HEK293 (cell line): Measurements from ENCODE around the gene VPS13D.

ENCODE experiments used
- CTCF ChIA-PET: fragments of 350-600 bp; formaldehyde crosslinking; extraction: SDS; loops from one replicate; lab custom pipeline; 2021; ENCODE audit warnings: antibody characterized with exemption; lab: Yijun Ruan, JAX
- POLR2A ChIA-PET: fragments of 300-600 bp; formaldehyde crosslinking; extraction: SDS; loops from one replicate; lab custom pipeline; 2020; ENCODE audit warnings: antibody characterized with exemption, inconsistent platforms; lab: Yijun Ruan, JAX
- H3K27ac ChIP-seq: fragments of 200-500 bp; sonication (Bioruptor generic); 2 replicates; pipeline ENCODE4 v1.5.1; 2014; ENCODE audit warnings: low read depth, low read length, control low read depth, inconsistent platforms; ENCODE audit errors: extremely low read depth
- H3K36me3 ChIP-seq, 2 experiments: fragments of 200-500 bp in 1 of 2; sonication (Bioruptor generic) in 1 of 2; 1 replicate in 1 of 2; 2 replicates in 1 of 2; pipeline ENCODE4 v1.5.1; 2014 to 2017; ENCODE audit warnings: inconsistent platforms in 2 of 2, low read length in 2 of 2; ENCODE audit not compliant: control insufficient read depth in 2 of 2, insufficient read depth in 1 of 2
- H3K4me1 ChIP-seq: fragments of 200-500 bp; sonication (Bioruptor generic); 2 replicates; pipeline ENCODE4 v1.5.1; 2014; ENCODE audit warnings: mild to moderate bottlenecking, low read length, inconsistent platforms; ENCODE audit not compliant: control insufficient read depth, insufficient read depth
- H3K4me3 ChIP-seq: 2 replicates; pipeline ENCODE4 v1.5.1; 2011; ENCODE audit warnings: low read depth, mild to moderate bottlenecking, control low read depth, low read length, moderate library complexity
- H3K9me3 ChIP-seq: fragments of 200-500 bp; sonication (Bioruptor generic); 2 replicates; pipeline ENCODE4 v1.5.1; 2014; ENCODE audit warnings: low read depth, low read length, inconsistent platforms; ENCODE audit not compliant: control insufficient read depth, insufficient read depth
- HIC1 ChIP-seq: fragments of 450-650 bp; formaldehyde crosslinking; IDR thresholded peaks from 2 replicates; pipeline ENCODE4 v1.5.1; 2016; ENCODE audit warnings: missing biosample characterization, missing genetic modification characterization
- MEIS1 ChIP-seq: sonication (generic); formaldehyde crosslinking; IDR thresholded peaks from 2 replicates; pipeline ENCODE4 v1.8.1; 2022; ENCODE audit warnings: missing genetic modification reagents, mild to moderate bottlenecking, borderline replicate concordance
- PRDM1 ChIP-seq: fragments of 450-650 bp; formaldehyde crosslinking; IDR thresholded peaks from 2 replicates; pipeline ENCODE4; 2016; ENCODE audit warnings: missing biosample characterization, missing genetic modification characterization
- PRDM2 ChIP-seq: fragments of 450-650 bp; formaldehyde crosslinking; IDR thresholded peaks from 2 replicates; pipeline ENCODE4 v1.5.1; 2016; ENCODE audit warnings: missing biosample characterization, missing genetic modification characterization, borderline replicate concordance
- ZBTB20 ChIP-seq: fragments of 450-650 bp; formaldehyde crosslinking; IDR thresholded peaks from 2 replicates; pipeline ENCODE4 v1.5.1; 2016; ENCODE audit warnings: missing biosample characterization, missing genetic modification characterization
- ZBTB6 ChIP-seq: fragments of 450-650 bp; formaldehyde crosslinking; IDR thresholded peaks from 2 replicates; pipeline ENCODE4 v1.5.1; 2017; ENCODE audit warnings: missing biosample characterization, missing genetic modification characterization
- ZFHX2 ChIP-seq: fragments of 450-650 bp; formaldehyde crosslinking; conservative IDR thresholded peaks from 2 replicates; pipeline ENCODE4 v1.5.1; 2016; ENCODE audit warnings: missing biosample characterization, missing genetic modification characterization
- ZFP41 ChIP-seq: fragments of 450-650 bp; formaldehyde crosslinking; IDR thresholded peaks from 2 replicates; pipeline ENCODE4 v1.5.1; 2016; ENCODE audit warnings: missing biosample characterization, missing genetic modification characterization, borderline replicate concordance
- ZNF114 ChIP-seq: fragments of 450-650 bp; formaldehyde crosslinking; IDR thresholded peaks from 2 replicates; pipeline ENCODE4 v1.5.0; 2017; ENCODE audit warnings: missing biosample characterization, missing genetic modification characterization
- ZNF2 ChIP-seq: fragments of 450-650 bp; formaldehyde crosslinking; IDR thresholded peaks from 2 replicates; pipeline ENCODE4 v1.5.1; 2016; ENCODE audit warnings: missing biosample characterization, missing genetic modification characterization
- ZNF548 ChIP-seq: fragments of 450-650 bp; formaldehyde crosslinking; IDR thresholded peaks from 2 replicates; pipeline ENCODE4 v1.5.1; 2016; ENCODE audit warnings: missing biosample characterization, missing genetic modification characterization
- ZNF677 ChIP-seq: fragments of 450-650 bp; IDR thresholded peaks from 2 replicates; pipeline ENCODE4 v1.5.0; 2018; ENCODE audit warnings: missing biosample characterization, mild to moderate bottlenecking, missing genetic modification characterization, moderate library complexity
- TF ChIP-seq, protein P1 (sequence below): fragments of 450-650 bp; formaldehyde crosslinking; IDR thresholded peaks from 2 replicates; pipeline ENCODE4 v1.5.1; 2016; ENCODE audit warnings: missing biosample characterization, missing genetic modification characterization

Gene VPS13D

GRCh38 chr1:12284486-12284885, 54.7 kb downstream of the VPS13D start:
- POLR2A ChIA-PET: no interaction called here

More at GRCh38 chr1:12284486-12284885, 54.7 kb downstream of the VPS13D start:
- Histone ChIP-seq H3K36me3 (peaks cover 20 to 72% of the 10 kb centered on the region in 2 experiments; a peak in 2 of 3 replicates), H3K9me3 (no peaks in the 10 kb centered on the region), H3K27ac (no peak overlapping the region), H3K4me3 (no peak overlapping the region), H3K4me1 (no peaks in the 10 kb centered on the region)
- CTCF ChIA-PET: interaction anchor here (1.8 kb wide), 1 partner anchor 10 kb away, joined by 5 read pairs; no protein-coding TSS in a partner anchor
- no peak for TF ChIP-seq ZNF548 (tag by site-specific recombination)
- TF ChIP-seq PRDM1 (tag by site-specific recombination): no peak
- TF ChIP-seq PRDM2 (tag by site-specific recombination): no peak
- TF ChIP-seq HIC1: no peak
- TF ChIP-seq ZBTB20 (tag by site-specific recombination): no peak
- no peak for TF ChIP-seq ZFHX2 (tag by site-specific recombination)
- TF ChIP-seq ZNF677 (tag by site-specific recombination): no peak
- no peak for TF ChIP-seq ZBTB6
- no peak for TF ChIP-seq ZNF2
- TF ChIP-seq ZFP41 (tag by site-specific recombination): no peak
- TF ChIP-seq MEIS1 (CRISPR knock-in tag): no peak
- TF ChIP-seq, protein P1, sequence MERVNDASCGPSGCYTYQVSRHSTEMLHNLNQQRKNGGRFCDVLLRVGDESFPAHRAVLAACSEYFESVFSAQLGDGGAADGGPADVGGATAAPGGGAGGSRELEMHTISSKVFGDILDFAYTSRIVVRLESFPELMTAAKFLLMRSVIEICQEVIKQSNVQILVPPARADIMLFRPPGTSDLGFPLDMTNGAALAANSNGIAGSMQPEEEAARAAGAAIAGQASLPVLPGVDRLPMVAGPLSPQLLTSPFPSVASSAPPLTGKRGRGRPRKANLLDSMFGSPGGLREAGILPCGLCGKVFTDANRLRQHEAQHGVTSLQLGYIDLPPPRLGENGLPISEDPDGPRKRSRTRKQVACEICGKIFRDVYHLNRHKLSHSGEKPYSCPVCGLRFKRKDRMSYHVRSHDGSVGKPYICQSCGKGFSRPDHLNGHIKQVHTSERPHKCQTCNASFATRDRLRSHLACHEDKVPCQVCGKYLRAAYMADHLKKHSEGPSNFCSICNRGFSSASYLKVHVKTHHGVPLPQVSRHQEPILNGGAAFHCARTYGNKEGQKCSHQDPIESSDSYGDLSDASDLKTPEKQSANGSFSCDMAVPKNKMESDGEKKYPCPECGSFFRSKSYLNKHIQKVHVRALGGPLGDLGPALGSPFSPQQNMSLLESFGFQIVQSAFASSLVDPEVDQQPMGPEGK (tag by site-specific recombination): no peak
- TF ChIP-seq ZNF114 (tag by site-specific recombination): no peak
